A673 (cell line): ENCODE measurements around the gene PPP6R1.

Source experiments
- EZH2 ChIP-seq: fragments of 200-600 bp; sonication (generic); IDR thresholded peaks from 2 replicates; pipeline ENCODE4 v1.6.1; 2017; ENCODE audit warnings: borderline replicate concordance, low read depth, mild to moderate bottlenecking, mixed read lengths, antibody characterized with exemption, low read length; ENCODE audit not compliant: poor library complexity, severe bottlenecking
- TF ChIP-seq, protein P1 (sequence below): fragments of 300-800, 200-600 bp; sonication (generic); conservative IDR thresholded peaks from 2 replicates; pipeline ENCODE4 v1.5.1; 2017; ENCODE audit warnings: low read depth, mild to moderate bottlenecking, antibody characterized with exemption, low read length, moderate library complexity, mixed read lengths

DNA sequence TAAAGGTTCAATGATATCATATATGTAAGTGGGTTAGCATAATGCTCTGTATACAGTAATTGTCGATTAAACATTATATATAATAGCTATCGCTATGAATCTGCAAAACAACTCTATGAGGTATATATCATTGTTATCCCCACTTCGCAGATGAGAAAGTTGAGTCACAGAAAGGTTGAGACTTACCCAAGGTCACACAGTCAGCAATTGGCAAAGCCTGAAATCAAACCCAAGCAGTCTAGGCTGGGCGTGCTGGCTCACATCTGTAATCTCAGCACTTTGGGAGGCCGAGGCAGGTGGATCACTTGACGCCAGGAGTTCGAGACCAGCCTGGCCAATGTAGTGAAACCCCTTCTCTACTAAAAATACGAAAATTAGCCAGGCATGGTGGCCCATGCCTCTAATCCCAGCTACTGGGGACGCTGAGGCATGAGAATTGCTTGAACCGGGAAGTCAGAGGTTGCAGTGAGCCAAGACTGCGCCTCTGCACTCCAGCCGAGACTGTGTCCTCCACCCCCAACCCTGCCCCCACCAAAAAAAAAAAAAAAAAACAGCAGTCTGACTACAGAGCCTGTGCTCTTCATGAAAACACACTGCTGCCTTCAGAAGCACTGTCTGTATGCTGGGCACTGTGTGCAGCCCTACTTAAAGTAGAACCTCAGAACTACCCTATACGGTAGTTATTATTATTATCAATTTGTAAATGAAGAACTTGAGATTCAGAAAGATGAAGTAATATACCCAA lies 19.7 kb upstream of the PPP6R1 start:
- TF ChIP-seq, protein P1, sequence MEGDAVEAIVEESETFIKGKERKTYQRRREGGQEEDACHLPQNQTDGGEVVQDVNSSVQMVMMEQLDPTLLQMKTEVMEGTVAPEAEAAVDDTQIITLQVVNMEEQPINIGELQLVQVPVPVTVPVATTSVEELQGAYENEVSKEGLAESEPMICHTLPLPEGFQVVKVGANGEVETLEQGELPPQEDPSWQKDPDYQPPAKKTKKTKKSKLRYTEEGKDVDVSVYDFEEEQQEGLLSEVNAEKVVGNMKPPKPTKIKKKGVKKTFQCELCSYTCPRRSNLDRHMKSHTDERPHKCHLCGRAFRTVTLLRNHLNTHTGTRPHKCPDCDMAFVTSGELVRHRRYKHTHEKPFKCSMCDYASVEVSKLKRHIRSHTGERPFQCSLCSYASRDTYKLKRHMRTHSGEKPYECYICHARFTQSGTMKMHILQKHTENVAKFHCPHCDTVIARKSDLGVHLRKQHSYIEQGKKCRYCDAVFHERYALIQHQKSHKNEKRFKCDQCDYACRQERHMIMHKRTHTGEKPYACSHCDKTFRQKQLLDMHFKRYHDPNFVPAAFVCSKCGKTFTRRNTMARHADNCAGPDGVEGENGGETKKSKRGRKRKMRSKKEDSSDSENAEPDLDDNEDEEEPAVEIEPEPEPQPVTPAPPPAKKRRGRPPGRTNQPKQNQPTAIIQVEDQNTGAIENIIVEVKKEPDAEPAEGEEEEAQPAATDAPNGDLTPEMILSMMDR, result no peak
- TF ChIP-seq EZH2, result no peak
